ENCODE data around the gene RIN2.
"Not testable (repeated sequence)": the region's sequence is repeated elsewhere in the genome, so short reads cannot be mapped to it uniquely, and the experiment has no call there.

The RIN2 gene

DNA sequence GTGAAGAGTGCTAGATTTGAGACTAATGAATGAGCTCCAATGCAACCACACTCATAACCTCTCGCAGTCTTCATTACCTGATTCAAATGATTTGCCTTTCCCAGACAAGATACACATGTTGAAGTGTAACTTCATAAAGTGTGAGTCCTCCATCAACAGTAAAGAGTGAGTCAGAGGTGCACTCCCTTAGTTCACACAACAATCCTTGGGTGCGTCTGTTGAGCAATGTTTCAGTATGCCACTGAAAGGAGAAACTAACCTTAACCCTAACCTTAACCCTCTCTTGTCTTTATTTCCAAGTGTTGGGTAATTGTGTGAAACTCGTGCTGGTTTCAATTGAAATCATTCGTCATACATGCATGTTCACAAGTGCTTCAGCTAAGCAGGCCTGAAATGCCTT, 21.0 kb upstream of the RIN2 start:
- no peak for DNase-seq (ENCODE audit: low read depth in 2 of 2, low spot score in 1 of 2)

DNA sequence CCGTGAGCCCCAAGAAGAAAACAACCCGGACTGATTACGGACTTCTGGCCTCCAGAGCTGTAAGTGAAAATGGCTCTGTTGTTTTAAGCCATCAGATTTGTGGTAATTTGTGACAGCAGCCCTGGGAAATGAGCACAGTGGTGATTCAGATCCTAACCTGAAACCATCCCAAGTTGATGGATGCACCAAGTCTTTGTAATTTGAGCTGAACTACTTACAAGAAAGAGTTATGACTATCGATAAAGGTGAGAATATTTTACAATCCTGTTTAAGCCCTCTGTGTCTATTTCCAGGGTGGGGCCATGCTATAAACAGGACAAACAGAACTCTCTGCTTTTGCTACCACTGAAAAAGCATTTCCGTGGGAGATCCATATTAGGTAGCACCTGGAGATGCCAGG, 19.1 kb upstream of the RIN2 start:
- no peak for DNase-seq (ENCODE audit: low read depth in 2 of 2, low spot score in 1 of 2)

DNA sequence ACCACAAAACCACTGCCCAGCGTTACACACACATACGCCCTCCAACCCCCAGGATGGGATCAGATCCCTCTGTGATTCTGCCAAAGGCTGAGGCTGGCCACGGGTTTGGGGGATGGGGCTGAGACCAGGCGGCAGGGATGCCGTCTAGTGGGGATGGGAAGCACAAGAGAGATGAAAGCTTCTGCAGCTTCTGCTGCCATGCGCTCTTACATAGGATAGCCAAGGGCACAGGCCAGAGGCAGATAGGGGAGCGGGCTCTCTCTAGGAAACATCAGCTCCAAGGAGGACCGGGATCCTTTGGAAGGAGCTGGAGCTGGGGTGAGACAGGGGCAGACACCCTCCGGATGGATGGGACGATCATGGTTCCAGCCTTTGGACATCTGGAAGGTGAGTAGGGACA, 18.7 kb upstream of the RIN2 start:
- DNase-seq (ENCODE audit: low read depth in 2 of 2, low spot score in 1 of 2), result no peak

- DNase-seq (ENCODE audit: low read depth in 2 of 2, low spot score in 1 of 2), result no peak
These were observed 17.5 kb upstream of the RIN2 start for GRCh38 chr20:19740512-19740911.

DNA sequence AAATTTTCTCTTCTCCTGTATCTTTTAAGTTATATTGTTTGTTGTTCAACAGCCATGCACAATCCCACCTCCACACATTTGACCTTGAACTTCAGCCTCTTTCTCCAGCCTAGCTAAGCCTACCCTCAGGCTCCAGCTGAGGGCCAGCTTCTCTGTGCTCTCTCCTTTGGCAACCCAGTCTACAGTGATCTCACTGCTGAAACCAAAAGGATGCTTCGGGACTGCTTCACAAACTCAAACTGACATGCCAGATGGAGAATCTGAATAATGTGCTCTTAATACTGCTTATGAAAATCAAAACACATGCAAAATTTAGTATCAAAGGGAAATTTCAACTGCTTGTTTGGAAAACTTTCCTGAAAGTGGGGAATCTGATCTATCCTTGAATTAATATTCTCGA, 16.1 kb upstream of the RIN2 start:
- no peak for DNase-seq (ENCODE audit: low read depth in 2 of 2, low spot score in 1 of 2)

GRCh38 chr20:19742974-19743639, 15.0 kb upstream of the RIN2 start:
- DNase-seq (ENCODE audit: low read depth in 2 of 2, low spot score in 1 of 2), result no peak

DNA sequence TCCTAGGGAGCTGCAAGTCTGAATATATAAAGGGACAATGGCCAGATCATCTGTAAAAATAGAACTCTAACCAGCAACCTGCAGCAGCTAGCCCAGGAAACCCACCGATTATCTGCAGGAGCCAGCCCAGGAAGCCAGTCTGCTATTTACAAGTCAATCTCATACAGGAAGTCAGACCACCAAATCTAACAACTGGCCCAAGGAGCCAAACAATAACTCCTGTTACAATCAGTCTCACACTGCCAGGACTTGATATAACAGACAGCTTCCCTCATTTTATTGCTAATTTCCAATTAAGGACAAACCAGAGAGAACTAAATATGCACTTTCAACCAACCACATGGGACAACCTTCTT, 14.4 kb upstream of the RIN2 start:
- DNase-seq (ENCODE audit: low read depth in 2 of 2, low spot score in 1 of 2), result no peak

GRCh38 chr20:19745106-19745505, 13.0 kb upstream of the RIN2 start:
- no peak for DNase-seq (ENCODE audit: low read depth in 2 of 2, low spot score in 1 of 2)

DNA sequence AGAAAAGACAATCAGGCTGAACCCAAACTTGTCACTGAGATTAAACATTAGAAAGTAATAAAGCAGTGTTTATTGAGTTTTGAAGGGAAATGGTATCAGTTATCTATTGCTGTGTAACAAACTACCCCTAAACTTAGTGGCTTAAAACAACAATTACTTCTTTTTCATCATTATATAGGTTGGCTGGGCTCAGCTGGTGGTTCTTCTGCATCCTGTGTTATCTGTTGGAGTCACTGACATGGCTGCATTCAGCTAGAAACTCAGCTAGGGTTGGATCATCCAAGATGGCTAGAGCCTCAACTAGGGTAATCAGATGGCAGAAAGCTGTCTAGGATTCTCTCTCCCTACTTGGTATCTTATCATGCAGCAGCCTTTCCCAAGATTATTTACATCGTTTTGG, 12.5 kb upstream of the RIN2 start:
- no peak for DNase-seq (ENCODE audit: low read depth in 2 of 2, low spot score in 1 of 2)

GRCh38 chr20:19746396-19746795, 11.7 kb upstream of the RIN2 start:
- DNase-seq (ENCODE audit: low read depth in 2 of 2, low spot score in 1 of 2), result no peak

- DNase-seq (ENCODE audit: low read depth in 2 of 2, low spot score in 1 of 2), result no peak
These were observed 10.2 kb upstream of the RIN2 start for GRCh38 chr20:19747903-19748302.

GRCh38 chr20:19748681-19749080, 9.4 kb upstream of the RIN2 start:
- no peak for DNase-seq (ENCODE audit: low read depth in 2 of 2, low spot score in 1 of 2)

GRCh38 chr20:19749618-19750071, 8.4 kb upstream of the RIN2 start:
- no peak for DNase-seq (ENCODE audit: low read depth in 2 of 2, low spot score in 1 of 2)

DNA sequence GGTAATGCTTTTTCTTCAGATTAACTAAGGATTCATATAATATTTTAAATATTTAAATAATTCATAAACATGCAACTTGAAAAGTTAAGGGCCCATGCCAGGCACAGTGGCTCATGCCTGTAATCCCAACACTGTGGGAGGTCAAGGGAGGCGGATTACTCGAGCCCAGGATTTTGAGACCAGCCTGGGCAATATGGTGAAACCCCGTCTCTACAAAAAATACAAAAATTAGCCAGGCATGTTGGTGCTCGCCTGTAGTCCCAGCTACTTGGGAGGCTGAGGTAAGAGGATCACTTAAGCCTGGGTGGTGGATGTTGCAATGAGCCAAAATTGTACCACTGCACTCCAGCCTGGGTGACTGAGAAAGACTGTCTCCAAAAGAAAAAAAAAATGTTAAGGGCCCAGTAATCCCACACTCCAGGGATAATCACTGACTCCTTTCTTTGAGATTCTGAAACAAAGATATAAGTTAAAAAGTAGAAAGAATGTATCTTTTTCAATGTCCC, 7.9 kb upstream of the RIN2 start:
- no peak for DNase-seq (ENCODE audit: low read depth in 2 of 2, low spot score in 1 of 2)

DNA sequence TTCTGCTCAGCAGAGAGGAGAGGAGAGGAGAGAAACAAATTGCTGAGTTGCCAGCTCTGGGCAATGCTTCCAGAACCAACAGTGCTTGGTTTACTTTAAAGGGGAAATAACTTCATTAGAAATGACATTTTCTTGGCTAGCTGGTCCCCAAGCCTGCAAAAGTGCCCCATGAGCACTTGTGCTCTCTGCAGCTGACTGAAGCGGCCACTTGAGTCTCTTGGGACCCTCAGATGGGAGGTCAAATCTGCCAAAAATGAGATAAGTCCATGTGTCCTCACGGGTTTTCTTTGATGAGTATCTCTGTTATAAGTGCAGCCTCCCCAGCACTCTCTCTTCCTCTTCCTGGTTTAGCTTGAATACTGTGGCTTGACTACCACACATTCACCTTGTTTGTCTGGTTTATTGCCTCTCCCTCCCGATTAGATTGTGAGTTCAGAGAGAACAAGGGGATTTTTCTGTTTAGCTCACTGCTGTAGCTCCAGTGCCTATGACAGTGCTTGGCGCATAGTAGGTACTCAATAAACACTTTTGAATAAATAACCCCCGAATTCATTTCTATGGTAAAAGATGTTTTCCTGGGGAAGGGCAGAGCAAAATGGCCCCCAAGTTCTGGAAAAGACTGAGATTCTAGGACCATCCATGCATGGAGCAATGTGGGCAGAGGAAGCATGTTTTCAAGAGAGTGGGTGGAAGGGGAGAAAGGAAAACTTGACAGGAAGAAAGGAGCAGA, 7.0 kb upstream of the RIN2 start:
- DNase-seq (ENCODE audit: low read depth in 2 of 2, low spot score in 1 of 2), result no peak

DNA sequence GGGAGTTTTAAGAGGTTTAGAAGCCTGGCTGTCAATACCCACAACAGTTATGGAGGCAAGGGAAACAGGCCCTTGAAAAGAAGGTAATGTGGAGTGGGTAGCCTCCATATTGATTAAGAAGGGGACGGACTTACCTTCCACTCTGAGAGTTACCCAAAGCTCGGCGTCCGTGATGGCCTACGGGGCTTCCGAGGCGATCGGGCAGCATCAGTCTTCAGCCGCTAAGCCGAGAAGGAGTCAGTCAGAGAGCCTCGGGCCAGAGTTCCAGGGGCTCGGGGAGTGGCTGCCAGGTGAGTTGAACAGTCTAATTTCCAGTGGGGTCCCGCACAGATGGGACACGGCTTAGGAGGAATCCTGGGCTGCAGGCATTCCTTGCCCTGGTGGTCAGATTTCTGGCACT, 3.9 kb upstream of the RIN2 start:
- not testable (repeated sequence) for DNase-seq (ENCODE audit: low read depth in 2 of 2, low spot score in 1 of 2)

DNA sequence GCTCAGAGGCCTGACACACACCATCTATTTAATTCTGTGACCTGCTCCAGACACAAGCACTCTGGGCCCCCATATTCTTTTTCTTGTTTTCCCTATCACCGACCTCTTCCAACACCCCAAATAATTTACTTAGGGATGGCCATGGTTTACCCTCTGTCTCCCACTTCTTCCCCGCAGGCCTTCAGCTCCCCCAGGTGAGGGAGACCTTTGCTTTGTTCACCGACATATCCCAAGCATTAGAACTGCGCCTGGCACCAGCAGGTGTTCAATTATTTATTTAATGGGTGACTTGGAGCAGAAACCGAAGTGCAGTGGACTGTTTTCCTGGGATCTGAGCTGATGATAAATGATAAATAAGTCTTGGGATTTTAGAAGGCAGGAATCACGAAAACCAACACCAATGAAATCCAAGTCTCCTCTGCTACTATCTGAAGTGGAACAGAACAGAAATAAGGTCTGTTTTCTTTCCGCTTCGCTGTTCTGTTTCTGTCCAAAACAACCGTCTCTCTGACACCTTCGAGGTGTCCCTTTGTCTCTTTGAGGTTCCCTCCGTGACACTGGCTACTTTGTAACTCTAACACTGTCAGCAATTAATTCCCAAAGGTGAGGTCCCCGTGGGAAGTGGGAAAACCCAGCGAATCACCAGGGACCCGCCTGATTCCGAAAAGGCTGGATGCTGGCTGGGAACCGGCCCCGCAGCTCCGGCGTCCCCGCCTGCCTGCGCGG, 1.1 kb upstream of the RIN2 start:
- DNase-seq (ENCODE audit: low read depth in 2 of 2, low spot score in 1 of 2), result no peak

- DNase-seq (ENCODE audit: low read depth in 2 of 2, low spot score in 1 of 2), result no peak
These were observed 448 bp upstream of the RIN2 start for GRCh38 chr20:19757487-19758132.

DNA sequence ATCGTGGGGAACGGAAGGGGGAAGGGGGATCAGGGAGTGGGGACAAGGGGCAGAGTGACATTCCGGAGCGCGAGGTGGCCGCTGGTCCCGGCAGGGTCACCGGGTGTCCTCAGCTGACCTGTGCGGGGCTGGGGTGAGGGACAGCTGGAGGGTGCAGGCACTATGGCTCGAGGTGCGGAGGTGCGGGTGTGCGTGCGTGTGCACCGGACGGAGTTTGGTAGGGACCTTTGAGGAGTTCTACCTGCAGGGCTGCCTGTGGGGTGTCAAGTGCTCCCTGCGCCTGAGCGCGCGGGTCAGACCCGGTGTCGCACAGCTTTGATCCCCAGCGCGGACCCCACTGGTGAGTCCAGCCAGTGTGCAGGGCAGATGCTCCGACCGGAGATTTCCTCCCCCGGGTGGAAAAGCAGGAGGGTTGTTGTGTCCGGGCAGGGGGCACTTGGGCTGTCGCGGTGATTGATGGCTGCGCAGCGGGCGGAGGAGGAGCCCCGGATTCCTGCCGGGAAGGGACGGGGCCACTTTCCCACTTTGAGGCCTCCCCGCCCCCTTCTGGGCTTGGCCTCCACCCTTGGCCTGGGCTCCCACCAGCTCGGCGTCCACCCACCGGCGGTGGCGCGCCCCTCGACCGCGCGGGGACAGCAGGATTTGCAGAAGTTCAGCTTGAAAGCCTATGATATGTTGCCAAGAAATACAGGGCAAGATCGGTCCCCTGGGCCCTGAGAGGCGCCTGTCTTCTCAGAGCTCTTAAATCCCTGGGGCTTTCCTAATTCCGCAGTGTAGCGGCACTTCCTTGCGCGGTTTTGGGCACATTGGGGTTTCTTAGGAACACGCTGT, 658 bp downstream of the RIN2 start:
- no peak for DNase-seq (ENCODE audit: low read depth in 2 of 2, low spot score in 1 of 2)

- DNase-seq (ENCODE audit: low read depth in 2 of 2, low spot score in 1 of 2), result no peak
These were observed 2.3 kb downstream of the RIN2 start for GRCh38 chr20:19760371-19760721.

DNA sequence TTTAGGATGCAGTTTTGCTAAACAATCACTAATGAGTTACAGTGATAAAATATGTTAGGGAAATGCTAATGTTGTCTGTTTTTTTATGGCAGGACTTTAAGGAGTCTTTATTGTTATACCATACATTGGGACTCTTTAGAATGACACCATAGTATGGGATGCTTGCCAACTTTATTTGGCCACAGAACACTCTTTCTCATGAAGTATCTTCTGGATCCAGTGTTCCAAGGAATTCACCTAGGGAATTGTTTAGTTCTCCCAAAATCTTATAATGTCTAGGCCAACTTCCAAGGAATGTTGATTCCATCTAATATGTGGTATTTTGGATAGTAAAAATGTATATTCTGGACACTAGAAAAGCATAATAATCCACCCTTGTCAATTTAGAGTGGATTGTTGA, 3.3 kb downstream of the RIN2 start:
- DNase-seq (ENCODE audit: low read depth in 2 of 2, low spot score in 1 of 2), result no peak

Measured in stimulated activated CD8-positive, alpha-beta memory T cell treated with anti-CD3 and anti-CD28 coated beads, Interleukin-4, amount 100 ng/mL, for 4 hours (primary cell).